Tongue (tissue), 2 donors: ENCODE data around the gene C20orf202. TPM values are rescaled to one million over a fixed set of nuclear protein-coding genes. Genes with fewer than 3 reads are reported as not detected.
"Not testable (repeated sequence)": the region's sequence is repeated elsewhere in the genome, so short reads cannot be mapped to it uniquely, and the experiment has no call there.

Experiments used
- DNase-seq: peaks from one replicate; pipeline ENCODE4 v3.0.0-alpha.2; 2015
- total RNA-seq: library from RNA; depleted of rRNA; stranded (reverse); fragments of >200 nt; gene quantifications from one replicate; pipeline ENCODE4 v1.2.3, GENCODE V29; 2014

C20orf202 gene
- total RNA-seq, 1 donor from 2014 or later = not detected

DNA sequence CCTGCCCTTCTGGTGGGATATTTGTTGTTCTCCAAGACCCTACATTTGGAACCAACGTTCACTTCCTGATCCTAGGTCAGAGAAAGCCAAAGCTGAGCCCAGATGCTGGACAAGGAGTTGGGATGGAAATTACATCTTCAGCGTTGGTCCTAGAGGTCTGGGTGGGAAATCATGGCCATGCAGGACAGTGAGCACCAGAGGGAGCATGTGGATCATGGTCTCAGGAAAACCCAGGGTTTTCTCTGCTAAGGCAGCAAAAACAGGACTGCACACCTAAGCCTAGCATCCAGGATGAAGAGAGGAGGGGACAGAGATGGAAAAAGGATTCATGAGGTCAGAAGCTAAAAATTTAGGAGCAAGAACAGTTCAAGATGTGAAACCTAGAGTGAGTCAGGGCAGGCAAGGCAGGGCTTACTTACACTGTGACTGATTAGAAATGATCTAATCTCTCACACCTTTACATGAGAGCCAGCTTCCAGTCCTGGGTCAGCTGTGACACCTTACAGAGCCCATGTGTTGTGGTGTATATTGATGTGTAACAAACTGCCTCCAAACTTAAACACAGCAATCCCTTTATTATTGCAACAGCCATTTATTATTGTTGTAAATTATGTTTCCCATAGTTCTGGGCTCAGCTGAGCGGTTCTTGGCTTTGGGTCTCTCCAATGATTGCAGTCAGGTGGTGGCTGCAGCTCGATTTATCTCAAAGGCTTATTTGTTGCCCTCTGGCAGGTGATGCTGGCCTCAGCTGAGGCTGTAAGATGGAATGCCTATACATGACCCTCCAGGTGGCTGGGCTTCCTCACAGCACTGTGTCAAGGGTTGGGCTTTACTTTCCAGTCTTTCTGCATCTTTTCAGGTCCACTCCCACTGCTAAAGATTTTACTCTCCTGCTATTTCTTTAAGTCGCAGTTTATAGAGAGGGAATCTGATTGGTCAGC, 6.5 kb downstream of the C20orf202 start:
- no peak for DNase-seq

DNA sequence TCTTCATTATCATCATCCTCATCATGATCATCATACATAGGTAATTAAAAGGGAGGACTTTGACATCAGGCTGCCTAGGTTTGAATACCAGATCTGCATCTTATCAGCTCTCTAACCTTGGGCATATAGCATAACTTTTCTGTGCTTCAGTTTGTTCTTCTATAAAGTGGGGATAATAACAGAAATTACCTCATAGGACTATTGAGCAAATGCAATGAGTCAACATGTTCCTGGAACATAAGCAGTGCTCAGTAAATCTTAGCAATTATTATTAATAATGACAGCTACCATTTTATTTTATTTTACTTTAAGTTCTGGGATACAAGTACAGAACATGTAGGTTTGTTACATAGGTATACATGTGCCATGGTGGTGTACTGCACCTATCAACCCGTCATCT, 7.2 kb downstream of the C20orf202 start:
- DNase-seq = no peak

DNA sequence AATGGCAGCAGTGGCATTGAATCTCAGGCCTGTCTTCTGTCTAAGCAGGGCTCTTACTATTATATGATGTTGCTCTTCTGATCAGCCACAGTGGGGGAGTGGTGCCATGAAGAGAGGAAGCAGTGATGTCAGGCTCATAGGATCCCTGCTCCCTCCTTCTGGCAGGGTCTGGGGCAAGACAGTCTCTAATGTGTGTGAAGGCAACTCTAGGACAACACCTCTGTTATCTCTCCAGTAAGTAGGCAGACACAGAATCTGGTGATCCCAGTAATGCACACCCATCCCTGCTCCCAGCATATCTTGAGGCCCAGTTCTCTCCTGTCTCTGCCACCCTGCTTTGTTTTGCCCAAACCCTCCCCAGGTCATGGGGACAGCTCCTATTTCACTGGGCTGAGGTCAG, 8.8 kb downstream of the C20orf202 start:
- no peak for DNase-seq

DNA sequence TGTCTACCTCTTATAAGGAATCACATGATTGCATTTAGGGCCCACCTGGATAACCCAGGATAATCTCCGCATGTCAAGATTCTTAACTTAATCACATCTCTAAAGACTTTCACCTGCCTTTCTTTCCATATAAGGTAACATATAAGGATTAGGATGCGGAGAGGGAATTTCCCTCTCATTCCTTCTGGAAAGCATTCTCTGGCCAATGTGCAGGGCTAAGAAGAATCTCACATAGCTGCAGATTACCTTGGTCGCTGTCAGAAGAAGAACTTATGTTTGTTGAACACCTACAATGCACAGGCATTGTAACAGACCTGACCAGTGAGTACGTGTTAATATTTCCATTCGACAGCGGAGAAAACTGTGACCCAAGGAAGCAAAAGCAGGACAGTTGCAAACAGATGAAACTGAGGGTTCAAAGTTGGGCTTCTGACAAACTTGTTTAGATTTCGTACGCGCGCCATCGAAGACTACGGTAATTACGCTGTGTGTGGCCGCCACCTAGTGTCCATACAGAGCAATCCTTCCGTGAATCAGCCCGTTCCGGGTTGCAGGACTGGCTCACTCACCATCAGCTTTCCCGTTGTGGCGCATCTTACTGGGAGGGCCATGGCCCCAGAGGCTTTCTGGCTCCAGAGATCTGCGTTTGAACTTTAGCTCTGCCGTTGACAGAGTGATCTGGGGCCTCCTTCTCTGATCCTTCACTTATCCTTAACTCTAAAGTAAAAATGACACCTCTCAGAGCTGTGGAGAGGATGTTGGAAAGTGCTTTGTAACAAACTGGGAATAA, 9.5 kb downstream of the C20orf202 start:
- peak; percentile 79 for DNase-seq

DNA sequence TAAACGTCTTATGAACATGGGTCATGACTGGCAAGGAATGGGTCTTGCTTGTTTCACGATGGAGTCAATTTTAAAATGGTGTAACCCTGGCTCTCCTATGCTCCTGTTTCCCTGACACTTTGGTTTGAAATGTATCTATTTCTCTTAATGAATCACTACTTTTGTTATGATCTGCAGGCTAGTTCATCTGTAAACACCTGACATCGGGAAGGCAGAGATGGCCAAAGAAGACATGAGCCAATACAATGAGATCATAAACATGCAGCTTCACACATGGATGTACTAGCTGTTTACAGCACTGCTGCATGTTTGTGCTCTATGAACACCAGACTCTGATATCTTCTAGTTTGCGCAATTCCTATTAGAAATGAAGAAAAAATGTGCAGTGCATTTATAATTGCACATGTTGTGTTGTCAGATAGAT, 11.6 kb downstream of the C20orf202 start:
- no peak for DNase-seq

DNA sequence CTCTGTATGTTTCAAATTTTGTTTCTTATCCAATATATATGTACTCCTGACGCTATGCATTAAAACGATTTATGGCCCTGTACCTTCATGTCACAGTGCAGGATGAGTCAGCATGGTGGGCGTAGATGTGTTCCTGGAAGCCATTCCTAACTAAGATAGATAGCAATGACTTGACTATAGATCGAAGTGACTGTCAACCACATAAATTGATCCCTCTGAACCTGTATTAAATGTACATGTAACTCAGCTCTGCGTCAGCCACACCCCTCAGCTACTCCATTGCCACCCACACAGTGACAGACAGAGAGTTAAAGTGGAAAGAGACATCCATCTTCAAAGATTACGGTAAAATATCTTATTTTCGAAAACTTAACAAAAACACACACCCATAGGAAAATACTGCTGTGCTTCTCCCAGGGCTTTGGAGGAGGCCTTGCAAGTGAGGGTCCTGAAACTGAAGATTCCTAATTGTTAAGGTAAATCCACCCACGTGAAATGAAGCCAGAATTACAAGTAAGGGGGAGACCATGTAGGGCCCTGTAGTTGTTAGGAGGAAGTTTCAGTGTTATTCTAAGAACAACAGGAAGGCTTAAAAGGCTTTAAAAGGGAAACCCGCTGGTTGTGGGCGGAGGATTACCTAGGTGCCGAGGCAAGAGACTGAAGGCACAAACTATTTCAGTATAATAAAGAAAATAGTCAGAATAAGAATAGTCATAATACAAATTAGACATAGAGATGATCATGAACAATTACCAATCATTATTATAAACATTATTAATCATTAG, 12.3 kb downstream of the C20orf202 start:
- no peak for DNase-seq

DNA sequence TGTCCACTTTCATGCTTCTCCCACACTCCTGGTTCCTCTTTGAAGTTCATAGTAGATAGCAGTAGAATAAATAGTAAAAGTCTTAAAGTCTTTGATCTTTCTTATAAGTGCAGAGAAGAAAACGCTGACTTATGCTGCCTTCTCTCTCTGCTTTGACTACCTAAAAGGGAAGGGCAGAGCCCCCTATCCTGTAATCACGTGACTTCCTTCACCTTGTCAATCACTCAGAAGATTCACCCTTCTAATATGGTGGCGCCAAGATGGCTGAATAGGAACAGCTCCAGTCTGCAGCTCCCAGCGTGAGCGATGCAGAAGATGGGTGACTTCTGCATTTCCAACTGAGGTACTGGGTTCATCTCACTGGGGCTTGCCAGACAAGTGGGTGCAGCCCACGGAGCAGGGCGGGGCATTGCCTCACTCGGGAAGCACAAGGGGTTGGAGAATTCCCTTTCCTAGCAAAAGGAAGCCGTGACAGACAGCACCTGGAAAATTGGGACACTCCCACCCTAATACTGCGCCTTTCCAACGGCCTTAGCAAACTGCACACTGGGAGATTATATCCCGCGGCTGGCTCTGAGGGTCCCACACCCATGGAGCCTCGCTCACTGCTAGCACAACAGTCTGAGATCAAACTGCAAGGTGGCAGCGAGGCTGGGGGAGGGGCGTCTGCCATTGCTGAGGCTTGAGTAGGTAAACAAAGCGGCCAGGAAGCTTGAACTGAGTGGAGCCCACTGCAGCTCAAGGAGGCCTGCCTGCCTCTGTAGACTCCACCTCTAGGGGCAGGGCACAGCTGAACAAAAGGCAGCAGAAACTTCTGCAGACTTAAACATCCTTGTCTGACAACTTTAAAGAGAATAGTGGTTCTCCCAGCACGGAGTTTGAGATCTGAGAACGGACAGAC, 13.5 kb downstream of the C20orf202 start:
- DNase-seq = not testable (repeated sequence)

DNA sequence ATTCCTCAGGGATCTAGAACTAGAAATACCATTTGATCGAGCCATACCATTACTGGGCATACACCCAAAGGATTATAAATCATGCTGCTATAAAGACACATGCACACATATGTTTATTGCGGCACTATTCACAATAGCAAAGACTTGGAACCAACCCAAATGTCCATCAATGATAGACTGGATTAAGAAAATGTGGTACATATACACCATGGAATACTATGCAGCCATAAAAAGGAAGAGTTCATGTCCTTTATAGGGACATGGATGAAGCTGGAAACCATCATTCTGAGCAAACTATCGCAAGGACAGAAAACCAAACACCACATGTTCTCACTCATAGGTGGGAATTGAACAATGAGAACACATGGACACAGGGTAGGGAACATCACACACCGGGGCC, 19.5 kb downstream of the C20orf202 start:
- not testable (repeated sequence) for DNase-seq

DNA sequence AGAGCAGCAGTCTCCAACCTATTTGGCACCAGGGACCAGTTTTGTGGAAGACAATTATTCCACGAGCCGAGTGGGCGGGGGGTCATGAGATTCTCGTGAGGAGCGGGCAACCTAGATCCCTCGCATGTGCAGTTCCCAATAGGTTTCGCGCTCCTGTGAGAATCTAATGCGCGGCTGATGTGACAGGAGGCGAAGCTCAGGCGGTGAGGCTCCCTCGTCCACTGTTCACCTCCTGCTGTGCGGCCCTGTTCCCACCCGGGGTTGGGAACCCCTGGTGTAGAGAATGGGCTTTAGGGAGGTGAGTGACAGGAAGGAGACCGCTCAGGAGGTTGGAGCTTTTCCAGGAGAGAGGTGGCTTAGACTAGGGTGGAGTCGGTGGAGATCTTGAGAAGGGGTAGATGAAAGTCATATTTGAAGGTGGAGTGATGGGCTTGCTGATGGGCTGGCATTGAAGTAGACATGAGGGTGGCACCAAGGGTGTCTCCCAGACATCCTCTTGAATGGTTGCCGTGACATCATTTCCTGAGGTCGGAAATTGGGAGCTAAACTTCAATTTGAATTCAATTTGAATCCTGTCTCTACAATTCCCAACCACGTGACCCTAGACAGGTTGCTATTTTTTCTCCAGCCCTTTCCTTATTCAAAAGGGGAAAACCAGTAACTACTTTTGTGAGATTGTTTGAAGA, 21.1 kb downstream of the C20orf202 start:
- no peak for DNase-seq

DNA sequence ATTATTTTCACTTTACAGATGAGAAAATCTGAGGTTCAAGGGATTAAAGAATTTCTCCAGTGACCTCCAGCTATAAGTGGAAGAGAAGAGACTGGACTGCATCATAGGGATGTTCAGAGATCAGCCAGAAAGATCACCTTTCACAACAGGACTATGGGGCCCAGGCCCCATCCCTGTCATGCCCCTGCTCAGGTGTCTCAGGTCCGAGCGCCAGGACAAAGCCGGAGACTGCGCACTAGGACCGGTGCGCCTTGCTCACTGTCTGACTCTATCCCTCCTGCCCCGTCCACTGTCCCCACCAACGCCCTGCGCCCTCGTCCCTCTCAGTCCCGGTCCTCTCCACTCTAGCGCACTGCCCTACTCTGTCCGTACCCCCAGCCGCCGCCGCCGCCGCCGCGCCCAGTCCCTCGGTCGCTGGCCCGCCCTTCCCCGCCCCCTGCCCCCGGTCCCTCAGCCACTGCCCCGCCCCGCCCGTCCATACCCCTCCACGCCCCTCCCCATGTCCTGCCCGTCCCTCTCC, 22.1 kb downstream of the C20orf202 start:
- no peak for DNase-seq

DNA sequence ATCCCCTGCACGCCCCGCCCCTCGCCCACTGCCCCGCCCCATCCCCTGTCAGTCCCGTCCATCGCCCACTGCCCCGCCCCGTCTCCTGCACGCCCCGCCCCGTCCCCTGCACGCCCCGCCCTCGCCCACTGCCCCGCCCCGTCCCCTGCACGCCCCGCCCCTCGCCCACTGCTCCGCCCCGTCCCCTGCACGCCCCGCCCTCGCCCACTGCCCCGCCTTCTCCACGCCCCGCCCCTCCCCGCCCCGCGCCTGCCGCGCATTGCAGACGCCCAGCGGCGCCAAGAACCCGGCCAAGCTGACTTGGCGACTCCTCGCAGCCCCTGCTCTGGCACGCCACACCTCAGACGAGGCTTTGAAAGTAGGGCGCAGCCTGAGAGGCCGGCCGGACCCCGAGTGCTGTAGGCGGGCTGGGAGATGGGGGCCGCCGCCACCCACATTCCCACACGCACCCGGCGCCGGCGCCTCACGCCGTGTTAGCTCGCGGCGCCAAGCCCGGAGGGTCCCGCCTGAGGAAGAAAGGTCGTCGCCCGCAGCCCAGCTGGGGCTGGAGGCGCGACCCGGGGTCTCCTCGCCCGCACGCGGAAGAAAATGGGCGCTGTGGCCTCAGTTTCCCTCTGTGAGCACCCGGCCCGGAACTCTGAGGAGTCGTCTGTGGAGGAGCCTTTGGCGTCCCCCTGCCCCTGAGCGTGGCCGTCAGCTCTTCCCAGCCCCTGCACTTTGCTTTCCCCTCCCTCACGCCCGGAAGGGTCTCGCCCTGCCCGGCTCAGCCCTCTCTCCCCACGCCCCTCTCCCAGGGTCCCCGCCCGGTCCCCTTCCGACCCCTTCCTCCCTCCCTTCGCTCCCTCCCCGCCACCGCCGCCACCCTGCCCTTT, 22.8 kb downstream of the C20orf202 start, which contains the start of gene RAD21L1:
Gene RAD21L1, plus strand, starts transcription at position 262 of the 872 bp plus-strand sequence. CDS start 2,410 bp downstream, outside the sequence.
- DNase-seq = peak; percentile 72

DNA sequence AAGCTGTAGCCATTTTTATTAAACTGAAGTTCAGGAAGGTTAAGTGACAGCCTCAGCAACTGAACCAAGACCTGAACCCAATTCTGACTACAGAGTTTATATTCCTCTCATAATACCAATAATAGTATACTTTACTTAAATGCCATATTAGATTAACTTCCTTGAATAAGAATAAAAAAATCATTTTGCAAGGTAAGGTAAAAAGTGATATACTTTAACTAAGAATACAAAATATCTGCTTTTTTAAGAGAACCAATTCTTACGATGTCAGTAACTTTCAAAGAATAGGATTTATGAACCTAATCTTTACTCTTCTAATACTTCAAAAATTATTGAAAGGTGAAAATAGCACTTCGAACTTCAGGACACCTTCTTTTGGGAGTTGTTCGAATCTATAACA, 26.3 kb downstream of the C20orf202 start:
- no peak for DNase-seq

DNA sequence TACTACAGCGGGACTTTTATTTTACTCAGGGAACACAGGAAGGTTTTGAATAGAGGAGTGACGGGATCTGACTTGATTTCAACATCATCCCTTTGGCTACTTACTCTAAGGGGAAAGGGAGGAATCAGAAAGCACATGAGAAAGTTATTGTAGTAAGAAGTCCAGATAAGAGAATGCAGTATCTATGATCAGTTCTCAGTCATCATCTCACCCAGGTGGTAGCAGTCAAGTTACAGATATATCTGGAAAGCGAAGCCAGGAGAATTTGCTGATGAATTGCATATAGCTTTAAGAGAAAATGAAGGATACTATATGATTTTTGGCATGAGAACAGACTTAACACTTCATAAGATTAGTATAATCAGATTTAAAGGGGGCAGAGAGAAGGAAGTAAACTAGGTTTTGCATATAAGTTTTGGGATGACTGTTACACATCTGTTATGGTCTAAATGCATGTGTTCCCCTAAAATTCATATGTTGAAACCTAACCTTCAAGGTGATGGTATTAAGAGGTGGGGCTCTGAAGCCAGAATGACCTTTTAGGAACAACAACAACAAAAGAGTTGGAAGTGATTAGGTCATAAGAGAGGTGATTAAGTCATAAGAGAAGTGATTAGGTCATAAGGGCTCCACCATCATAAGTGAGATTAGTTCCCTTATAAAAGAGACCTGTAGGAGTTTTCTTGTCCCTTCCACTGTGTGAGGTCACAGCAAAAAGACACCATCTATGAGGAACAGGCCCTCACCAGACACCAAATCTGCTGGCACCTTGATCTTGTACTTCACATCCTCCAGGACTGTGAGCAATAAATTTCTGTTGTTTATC, 29.2 kb downstream of the C20orf202 start:
- no peak for DNase-seq

DNA sequence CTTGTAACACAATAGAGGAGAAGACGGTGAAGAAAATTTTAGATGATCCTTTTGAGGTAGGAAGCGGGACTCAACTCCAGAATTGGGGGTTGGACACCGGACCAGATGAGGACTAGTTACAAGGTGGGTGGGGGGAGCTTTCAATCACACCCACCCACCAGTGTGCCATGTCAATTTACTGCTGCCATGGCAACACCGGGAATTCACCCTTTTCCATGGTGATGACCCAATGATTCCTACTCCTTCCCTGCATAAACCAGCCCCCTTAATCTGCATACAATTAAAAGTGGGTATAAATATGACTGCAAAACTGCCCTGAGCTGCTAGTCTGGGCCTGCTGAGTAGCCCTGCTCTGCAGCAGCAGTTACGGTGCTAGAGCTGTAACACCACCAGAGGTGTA, 37.3 kb downstream of the C20orf202 start:
- no peak for DNase-seq

DNA sequence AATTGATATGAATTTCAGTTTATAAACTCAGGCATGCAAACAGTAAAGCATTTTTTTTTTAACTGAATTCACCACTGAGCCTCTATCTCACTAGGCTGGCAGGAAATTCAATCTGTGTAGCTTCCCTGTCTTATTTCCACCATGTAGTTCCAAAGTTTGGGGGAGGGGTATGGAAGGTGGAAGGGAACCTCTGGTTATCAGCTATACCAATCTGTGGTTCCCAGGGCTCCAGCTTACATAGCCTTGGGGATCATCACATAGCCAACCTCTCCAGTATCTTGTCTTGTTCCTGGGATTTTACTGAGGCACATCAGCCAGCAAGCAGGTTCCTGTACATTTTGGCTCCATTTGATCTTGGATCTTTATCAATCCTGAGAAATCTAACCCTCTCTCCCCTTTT, 38.2 kb downstream of the C20orf202 start:
- no peak for DNase-seq

DNA sequence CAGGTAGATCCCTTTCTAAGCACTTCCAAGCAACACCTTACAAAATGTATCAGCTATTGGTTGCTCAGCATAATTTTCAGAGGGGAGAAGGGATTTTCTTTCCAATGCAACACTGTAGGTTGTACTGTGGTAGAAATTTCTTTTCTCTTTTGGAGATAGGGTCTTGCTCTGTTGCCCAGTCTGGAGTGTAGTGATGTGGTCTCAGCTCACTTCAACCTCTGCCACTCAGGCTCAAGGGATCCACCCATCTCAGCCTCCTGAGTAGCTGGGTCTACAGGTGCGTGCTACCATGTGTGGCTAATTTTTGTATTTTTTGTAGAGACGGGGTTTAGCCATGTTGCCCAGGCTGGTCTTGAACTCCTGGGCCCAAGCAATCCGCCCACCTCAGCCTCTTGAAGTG, 38.8 kb downstream of the C20orf202 start:
- DNase-seq = no peak

DNA sequence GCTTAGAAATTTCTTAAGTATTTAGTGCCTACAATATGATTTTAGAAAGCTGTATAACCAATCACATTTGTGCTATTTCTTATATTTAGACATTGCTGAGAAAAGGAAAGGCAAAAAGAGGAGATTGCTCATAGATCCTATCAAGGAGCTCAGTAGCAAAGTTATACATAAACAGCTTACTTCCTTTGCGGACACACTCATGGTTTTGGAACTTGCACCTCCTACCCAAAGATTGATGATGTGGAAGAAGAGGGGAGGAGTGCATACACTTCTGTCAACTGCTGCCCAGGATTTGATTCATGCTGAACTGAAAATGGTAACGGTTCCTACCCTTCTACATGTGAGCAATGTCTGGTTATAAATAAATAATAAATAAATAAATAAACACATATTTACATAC, 39.3 kb downstream of the C20orf202 start:
- no peak for DNase-seq

DNA sequence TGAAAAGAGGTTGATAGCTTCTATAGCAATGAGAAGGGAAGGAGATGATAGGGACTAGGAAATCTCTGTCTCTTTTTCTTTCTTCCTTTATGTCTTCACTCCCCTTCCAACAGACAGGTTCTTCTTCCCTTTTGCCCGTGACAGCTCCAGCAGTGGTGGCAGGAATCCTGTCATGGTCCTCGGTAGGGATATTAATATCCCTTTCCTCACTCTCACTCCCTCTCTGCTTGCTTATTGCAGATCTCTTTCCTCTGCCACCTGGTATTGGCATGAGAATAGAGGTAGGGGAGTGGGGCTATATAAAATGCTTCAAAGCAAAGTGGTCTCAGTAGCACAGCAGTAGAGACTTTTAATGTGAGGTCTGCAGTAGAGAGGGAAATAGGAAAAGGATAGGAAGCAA, 42.3 kb downstream of the C20orf202 start:
- no peak for DNase-seq
